Heart left ventricle (tissue), 16 donors: ENCODE measurements around the gene TAGLN2. TPM values are rescaled to one million over a fixed set of nuclear protein-coding genes. Genes with fewer than 3 reads are reported as not detected.

ENCODE experiments used
- ATAC-seq, 4 donors: fragments of 200-7000 bp; cut with Tn5 transposase; one replicate each; pipeline ENCODE4 v1.9.1; 2020 to 2022; ENCODE audit warnings: moderate library complexity in 4 of 4, mild to moderate bottlenecking in 3 of 4, moderate number of reproducible peaks in 1 of 4
- DNase-seq, 5 donors: peaks; one replicate each; pipeline ENCODE4 v3.0.0-alpha.2; 2020
- H3K27ac ChIP-seq, 12 donors: fragments of 200-600 bp; sonication (generic) in 4 of 12; one replicate each; pipeline versions ENCODE4 v1.5.0 to v1.8.0; 2016 to 2022; ENCODE audit warnings: mild to moderate bottlenecking in 2 of 12
- H3K27me3 ChIP-seq, 9 donors: fragments of 200-600 bp; sonication (generic) in 2 of 9; one replicate each; pipeline versions ENCODE4 v1.5.1 to v1.8.0; 2016 to 2022; ENCODE audit warnings: mild to moderate bottlenecking in 3 of 9
- H3K36me3 ChIP-seq, 9 donors: fragments of 200-600 bp; sonication (generic) in 2 of 9; one replicate each; pipeline versions ENCODE4 v1.5.0 to v1.8.0; 2018 to 2022; ENCODE audit warnings: mild to moderate bottlenecking in 2 of 9
- H3K4me1 ChIP-seq, 12 donors: fragments of 200-600 bp; sonication (generic) in 4 of 12; one replicate each; pipeline versions ENCODE4 v1.5.0 to v1.8.0; 2016 to 2022; ENCODE audit warnings: mild to moderate bottlenecking in 3 of 12
- H3K4me3 ChIP-seq, 12 donors: fragments of 200-600 bp; sonication (generic) in 4 of 12; one replicate each; pipeline versions ENCODE4 v1.5.0 to v1.8.0; 2017 to 2022; ENCODE audit warnings: mild to moderate bottlenecking in 9 of 12, moderate library complexity in 4 of 12
- H3K9me3 ChIP-seq, 12 donors: fragments of 200-600 bp; sonication (generic) in 4 of 12; one replicate each; pipeline versions ENCODE4 v1.5.0 to v1.8.0; 2016 to 2022; ENCODE audit warnings: mild to moderate bottlenecking in 1 of 12
- POLR2A ChIP-seq, 2 donors: fragments of 450-650 bp; IDR thresholded peaks; one replicate each; pipeline ENCODE4 v1.6.1; 2017; ENCODE audit warnings: antibody characterized with exemption in 2 of 2, mild to moderate bottlenecking in 2 of 2, moderate library complexity in 2 of 2
- WGBS, 4 donors: extraction: QIAGEN DNeasy Blood & Tissue Kit in 2 of 4; methylation state at CpG; one replicate each; pipeline versions ENCODE4 v1.1.5 to v1.1.7; 2013 to 2018; 5-methylcytosine and 5-hydroxymethylcytosine counted together
- intact Hi-C, 10 donors: fragments of 100-400 bp; cut with DNase I; formaldehyde crosslinking; loops; one replicate each; pipeline versions ENCODE4 v1.11.1 to v1.14.2; 2022
- polyA plus RNA-seq, 2 donors: library from polyadenylated mRNA; stranded (reverse); fragments of 200-250 nt; gene quantifications; one replicate each; pipeline ENCODE4 v1.2.3, GENCODE V29; 2013
- total RNA-seq, 9 donors: library from RNA; depleted of rRNA in 2 of 9; stranded (reverse); fragments of >200 nt in 2 of 9; fragmentation: NEBNext Ultra II Directional in 3 of 9; extraction: Animal tissue kit (Norgen Biotek cat#: 25700) in 3 of 9; gene quantifications; one replicate each; pipeline versions ENCODE4 v1.1.0 to v1.2.4, GENCODE V29; 2016 to 2023
- TF ChIP-seq, protein P1 (sequence below), 12 donors: fragments of 200-600 bp; sonication (generic) in 4 of 12; IDR thresholded peaks; one replicate each; pipeline versions ENCODE4 v1.5.0 to v1.8.0; 2018 to 2022; ENCODE audit warnings: antibody characterized with exemption in 12 of 12, mild to moderate bottlenecking in 5 of 12
- donor health status: ischemic (EF 13 %, LVEDD 7.1; RV severe dilation, severe dysfunction).
- donor health status: healthy with polysubstance abuse.
- donor health status: DM: no; HTN: yes; CAD: no.
- donor health status: DM: no; HTN: no; CAD: no.
- donor health status: ischemic (EF 25% LVEDD 6.9; RV normal size, moderate dysfunction).
- donor health status: ischemic (EF 25% LVEDD 5.7; RV mildly dilated, moderate dysfunction).
- donor health status: healthy.
- donor health status: DM: yes; HTN: yes; CAD: no.
- donor health status: ischemic (EF 35%, LVEDD 5.7; RV mildly dilated, moderate dysfunction).
- donor health status: nonischemic (EF 11% LVEDD 7.7; RV severe dilation, severe dysfunction).
- donor health status: DM: yes; HTN: yes; CAD: no.
- donor health status: PGD.
- donor health status: ischemic (EF 29% LVEDD 5.4; RV normal size, mild dysfunction).
- donor health status: nonischemic (EF 23%, LVEDD 6.1; RV moderate dilation, normal function).

The TAGLN2 gene
- total and polyA plus RNA-seq, 11 donors = 84.3 to 246 (median 131) TPM

DNA sequence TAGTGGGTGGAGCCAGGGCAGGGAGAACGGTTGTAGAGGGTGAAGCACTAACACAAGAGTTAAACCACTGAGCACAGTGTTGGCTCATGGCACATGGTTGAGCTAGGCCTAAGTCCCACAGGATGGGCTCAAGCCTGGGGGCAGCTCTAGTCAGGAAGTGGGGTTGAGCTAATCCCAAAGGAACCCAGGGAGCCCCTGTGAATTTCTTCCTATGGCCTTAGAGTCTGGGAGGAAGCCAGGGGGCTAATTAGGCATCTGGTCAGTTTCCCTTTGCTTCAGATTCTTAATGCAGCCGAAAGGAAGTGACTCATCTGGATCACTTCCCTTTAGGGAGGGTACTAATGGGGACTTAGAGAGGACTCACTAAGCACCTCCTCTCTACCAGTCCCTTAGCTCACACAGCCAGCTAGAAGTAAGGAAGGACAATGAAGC is 35.5 kb downstream of the TAGLN2 start:
- DNase-seq = peak in 4 of 5 donors; percentile 40 to 72 (median 64)
- 33 to 49% (median 39%) methylated on average over 2 of the region's 2 CpGs for WGBS, 4 donors

DNA sequence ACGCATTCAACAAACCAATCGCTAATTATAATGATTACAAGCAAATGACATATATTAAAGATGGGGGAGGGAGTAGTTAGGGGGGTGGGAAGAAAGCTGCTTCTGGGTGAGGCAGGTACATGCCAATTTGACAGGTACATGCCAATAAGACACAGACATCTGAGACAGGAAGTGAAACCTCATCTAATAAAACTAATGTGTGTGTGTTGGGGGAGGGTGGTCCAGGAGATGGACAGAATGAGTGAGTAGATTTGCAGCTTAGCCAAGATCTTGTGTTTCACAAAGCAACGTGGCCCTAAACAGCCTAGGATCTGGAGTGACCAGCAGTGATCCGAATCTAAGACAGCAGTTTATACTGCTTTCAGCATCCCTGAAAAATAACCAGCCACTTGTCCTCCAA is 36.1 kb downstream of the TAGLN2 start:
- H3K4me1 ChIP-seq = peaks cover 0 to 35% (median 16%) of the 10 kb centered on the region in 12 donors
- peak overlapping the region in 11 of 12 donors; percentile 14 to 85 (median 77) for H3K27ac ChIP-seq
- intact Hi-C loops = loop anchor here in 2 of 10 donors (5.0 to 10.0 kb wide), 2 partner anchors 37 to 674 kb away; no protein-coding TSS in a partner anchor
- no peaks in the 10 kb centered on the region for H3K36me3 ChIP-seq
- no peak for ATAC-seq
- no peak for DNase-seq
- WGBS, 4 donors = 94 to 100% (median 95%) methylated on average over 4 of the region's 4 CpGs
- TF ChIP-seq, protein P1, sequence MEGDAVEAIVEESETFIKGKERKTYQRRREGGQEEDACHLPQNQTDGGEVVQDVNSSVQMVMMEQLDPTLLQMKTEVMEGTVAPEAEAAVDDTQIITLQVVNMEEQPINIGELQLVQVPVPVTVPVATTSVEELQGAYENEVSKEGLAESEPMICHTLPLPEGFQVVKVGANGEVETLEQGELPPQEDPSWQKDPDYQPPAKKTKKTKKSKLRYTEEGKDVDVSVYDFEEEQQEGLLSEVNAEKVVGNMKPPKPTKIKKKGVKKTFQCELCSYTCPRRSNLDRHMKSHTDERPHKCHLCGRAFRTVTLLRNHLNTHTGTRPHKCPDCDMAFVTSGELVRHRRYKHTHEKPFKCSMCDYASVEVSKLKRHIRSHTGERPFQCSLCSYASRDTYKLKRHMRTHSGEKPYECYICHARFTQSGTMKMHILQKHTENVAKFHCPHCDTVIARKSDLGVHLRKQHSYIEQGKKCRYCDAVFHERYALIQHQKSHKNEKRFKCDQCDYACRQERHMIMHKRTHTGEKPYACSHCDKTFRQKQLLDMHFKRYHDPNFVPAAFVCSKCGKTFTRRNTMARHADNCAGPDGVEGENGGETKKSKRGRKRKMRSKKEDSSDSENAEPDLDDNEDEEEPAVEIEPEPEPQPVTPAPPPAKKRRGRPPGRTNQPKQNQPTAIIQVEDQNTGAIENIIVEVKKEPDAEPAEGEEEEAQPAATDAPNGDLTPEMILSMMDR (IDR thresholded peaks at IDR 0.05) = no peak
- no peak for TF ChIP-seq POLR2A (IDR thresholded peaks at IDR 0.05)
- no peaks in the 10 kb centered on the region for H3K9me3 ChIP-seq
- no peak overlapping the region for H3K4me3 ChIP-seq
- no peaks in the 10 kb centered on the region for H3K27me3 ChIP-seq

More for the DNA sequence above, 35.5 kb downstream of the TAGLN2 start:
- Histone ChIP-seq H3K36me3 (no peaks in the 10 kb centered on the region), H3K27me3 (no peaks in the 10 kb centered on the region), H3K9me3 (no peaks in the 10 kb centered on the region), H3K4me1 (peaks cover 0 to 35% (median 16%) of the 10 kb centered on the region in 12 donors), H3K4me3 (peak overlapping the region in 4 of 12 donors; percentile 4 to 34 (median 21)), H3K27ac (peak overlapping the region; percentile 51 to 85 (median 74))
- ATAC-seq = peak; percentile 84 to 96 (median 93)
- intact Hi-C loops = loop anchor here in 7 of 10 donors (2.0 to 10.0 kb wide), 10 partner anchors 35 to 728 kb away; partner anchors contain the start of genes DUSP23 (in 5 of the 7) and TAGLN2 (in 2 of the 7)
- TF ChIP-seq, protein P1 (IDR thresholded peaks at IDR 0.05) = no peak
- TF ChIP-seq POLR2A (IDR thresholded peaks at IDR 0.05) = peak in 1 of 2 donors; percentile 41

DNA sequence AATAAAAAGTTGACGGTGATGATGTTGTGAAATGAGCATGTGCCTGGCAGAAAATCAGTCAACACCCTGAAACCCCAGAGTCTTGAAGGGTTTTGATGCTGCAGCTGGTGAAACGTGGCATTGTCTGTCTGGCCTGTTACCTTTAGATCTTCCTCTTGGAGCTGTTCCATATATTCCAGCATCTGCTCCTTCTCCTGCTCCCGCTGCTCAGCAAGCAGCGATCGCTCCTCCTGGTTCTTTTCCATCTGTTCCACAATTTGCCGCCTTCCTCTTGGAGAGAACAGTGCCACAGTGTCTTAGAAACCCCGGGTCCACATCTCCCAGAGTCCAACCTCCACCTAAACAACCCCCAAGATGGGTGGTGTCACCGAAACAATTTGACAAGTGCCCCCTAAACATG is 41.0 kb downstream of the TAGLN2 start:
- ATAC-seq = no peak
- H3K9me3 ChIP-seq = no peaks in the 10 kb centered on the region
- intact Hi-C loops = loop anchor here in 1 of 10 donors (10.0 kb wide), 1 partner anchor 669 kb away; no protein-coding TSS in a partner anchor
- H3K27ac ChIP-seq = no peak overlapping the region
- H3K4me1 ChIP-seq = peaks cover 0 to 42% (median 2%) of the 10 kb centered on the region in 12 donors
- H3K27me3 ChIP-seq = no peaks in the 10 kb centered on the region
- H3K36me3 ChIP-seq = no peaks in the 10 kb centered on the region
- no peak for DNase-seq
- WGBS, 4 donors = 80 to 91% (median 83%) methylated on average over 8 of the region's 8 CpGs
- TF ChIP-seq POLR2A (IDR thresholded peaks at IDR 0.05) = no peak
- no peak overlapping the region for H3K4me3 ChIP-seq

DNA sequence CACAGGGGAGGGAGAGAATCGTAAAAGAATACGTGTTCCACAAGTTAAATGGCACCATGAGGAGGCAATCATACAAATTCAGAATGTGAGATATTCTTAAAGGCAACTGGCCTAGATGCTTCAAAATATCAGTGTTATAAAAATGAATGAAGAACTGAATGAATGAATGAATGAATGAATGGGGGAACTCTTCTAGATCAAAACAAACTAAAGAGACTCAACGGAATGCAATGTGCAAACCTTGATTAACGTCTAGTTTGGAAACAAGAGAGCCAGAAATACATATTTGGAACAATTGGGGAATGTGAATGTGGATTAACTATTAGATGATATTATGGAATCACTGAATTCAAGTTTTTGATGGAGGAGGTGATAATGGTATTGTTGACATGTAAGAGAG is 42.2 kb downstream of the TAGLN2 start:
- TF ChIP-seq, protein P1 (IDR thresholded peaks at IDR 0.05) = no peak
- TF ChIP-seq POLR2A (IDR thresholded peaks at IDR 0.05) = no peak
- 68 to 78% (median 69%) methylated on average over 4 of the region's 4 CpGs for WGBS, 4 donors
- intact Hi-C loops = loop anchor here in 1 of 10 donors (10.0 kb wide), 1 partner anchor 668 kb away; no protein-coding TSS in a partner anchor
- Histone ChIP-seq H3K4me3 (no peak overlapping the region), H3K27ac (no peak overlapping the region), H3K4me1 (peaks cover 0 to 36% (median 0%) of the 10 kb centered on the region in 12 donors), H3K9me3 (no peaks in the 10 kb centered on the region), H3K36me3 (no peaks in the 10 kb centered on the region), H3K27me3 (no peaks in the 10 kb centered on the region)
- ATAC-seq = no peak
- DNase-seq = no peak
